ENCODE measurements around the gene WDFY2. TPM values are rescaled to one million over a fixed set of nuclear protein-coding genes. Genes with fewer than 3 reads are reported as not detected.

Gene WDFY2
- total and polyA plus RNA-seq, 2 experiments from 2014 or later, result 11.4 to 24.0 TPM

DNA sequence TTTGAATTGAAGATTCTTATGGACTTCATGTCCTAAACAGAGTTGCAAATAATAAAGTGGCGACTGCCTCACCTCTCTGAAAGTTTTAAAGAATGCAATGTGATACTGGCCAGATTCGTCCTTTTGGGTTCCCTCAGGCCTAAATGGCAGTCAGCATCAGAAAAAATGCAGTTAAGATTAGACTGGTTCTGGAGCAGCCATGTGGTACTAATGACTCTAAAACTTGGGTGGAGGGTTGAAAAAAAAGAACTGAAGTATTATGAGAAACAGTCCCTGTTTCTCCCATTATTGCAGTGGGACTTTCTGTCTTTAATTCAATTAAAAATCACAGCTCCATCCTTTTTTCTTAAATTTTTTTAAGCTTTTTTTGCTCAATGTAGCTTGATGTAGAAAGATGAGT lies 37.3 kb downstream of the WDFY2 start (continued):
- TF ChIP-seq, protein P1, sequence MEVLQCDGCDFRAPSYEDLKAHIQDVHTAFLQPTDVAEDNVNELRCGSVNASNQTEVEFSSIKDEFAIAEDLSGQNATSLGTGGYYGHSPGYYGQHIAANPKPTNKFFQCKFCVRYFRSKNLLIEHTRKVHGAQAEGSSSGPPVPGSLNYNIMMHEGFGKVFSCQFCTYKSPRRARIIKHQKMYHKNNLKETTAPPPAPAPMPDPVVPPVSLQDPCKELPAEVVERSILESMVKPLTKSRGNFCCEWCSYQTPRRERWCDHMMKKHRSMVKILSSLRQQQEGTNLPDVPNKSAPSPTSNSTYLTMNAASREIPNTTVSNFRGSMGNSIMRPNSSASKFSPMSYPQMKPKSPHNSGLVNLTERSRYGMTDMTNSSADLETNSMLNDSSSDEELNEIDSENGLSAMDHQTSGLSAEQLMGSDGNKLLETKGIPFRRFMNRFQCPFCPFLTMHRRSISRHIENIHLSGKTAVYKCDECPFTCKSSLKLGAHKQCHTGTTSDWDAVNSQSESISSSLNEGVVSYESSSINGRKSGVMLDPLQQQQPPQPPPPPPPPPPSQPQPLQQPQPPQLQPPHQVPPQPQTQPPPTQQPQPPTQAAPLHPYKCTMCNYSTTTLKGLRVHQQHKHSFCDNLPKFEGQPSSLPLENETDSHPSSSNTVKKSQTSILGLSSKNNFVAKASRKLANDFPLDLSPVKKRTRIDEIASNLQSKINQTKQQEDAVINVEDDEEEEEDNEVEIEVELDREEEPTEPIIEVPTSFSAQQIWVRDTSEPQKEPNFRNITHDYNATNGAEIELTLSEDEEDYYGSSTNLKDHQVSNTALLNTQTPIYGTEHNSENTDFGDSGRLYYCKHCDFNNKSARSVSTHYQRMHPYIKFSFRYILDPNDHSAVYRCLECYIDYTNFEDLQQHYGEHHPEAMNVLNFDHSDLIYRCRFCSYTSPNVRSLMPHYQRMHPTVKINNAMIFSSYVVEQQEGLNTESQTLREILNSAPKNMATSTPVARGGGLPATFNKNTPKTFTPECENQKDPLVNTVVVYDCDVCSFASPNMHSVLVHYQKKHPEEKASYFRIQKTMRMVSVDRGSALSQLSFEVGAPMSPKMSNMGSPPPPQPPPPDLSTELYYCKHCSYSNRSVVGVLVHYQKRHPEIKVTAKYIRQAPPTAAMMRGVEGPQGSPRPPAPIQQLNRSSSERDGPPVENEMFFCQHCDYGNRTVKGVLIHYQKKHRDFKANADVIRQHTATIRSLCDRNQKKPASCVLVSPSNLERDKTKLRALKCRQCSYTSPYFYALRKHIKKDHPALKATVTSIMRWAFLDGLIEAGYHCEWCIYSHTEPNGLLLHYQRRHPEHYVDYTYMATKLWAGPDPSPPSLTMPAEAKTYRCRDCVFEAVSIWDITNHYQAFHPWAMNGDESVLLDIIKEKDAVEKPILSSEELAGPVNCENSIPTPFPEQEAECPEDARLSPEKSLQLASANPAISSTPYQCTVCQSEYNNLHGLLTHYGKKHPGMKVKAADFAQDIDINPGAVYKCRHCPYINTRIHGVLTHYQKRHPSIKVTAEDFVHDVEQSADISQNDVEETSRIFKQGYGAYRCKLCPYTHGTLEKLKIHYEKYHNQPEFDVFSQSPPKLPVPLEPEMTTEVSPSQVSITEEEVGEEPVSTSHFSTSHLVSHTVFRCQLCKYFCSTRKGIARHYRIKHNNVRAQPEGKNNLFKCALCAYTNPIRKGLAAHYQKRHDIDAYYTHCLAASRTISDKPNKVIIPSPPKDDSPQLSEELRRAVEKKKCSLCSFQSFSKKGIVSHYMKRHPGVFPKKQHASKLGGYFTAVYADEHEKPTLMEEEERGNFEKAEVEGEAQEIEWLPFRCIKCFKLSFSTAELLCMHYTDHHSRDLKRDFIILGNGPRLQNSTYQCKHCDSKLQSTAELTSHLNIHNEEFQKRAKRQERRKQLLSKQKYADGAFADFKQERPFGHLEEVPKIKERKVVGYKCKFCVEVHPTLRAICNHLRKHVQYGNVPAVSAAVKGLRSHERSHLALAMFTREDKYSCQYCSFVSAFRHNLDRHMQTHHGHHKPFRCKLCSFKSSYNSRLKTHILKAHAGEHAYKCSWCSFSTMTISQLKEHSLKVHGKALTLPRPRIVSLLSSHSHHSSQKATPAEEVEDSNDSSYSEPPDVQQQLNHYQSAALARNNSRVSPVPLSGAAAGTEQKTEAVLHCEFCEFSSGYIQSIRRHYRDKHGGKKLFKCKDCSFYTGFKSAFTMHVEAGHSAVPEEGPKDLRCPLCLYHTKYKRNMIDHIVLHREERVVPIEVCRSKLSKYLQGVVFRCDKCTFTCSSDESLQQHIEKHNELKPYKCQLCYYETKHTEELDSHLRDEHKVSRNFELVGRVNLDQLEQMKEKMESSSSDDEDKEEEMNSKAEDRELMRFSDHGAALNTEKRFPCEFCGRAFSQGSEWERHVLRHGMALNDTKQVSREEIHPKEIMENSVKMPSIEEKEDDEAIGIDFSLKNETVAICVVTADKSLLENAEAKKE (CRISPR knock-in tag; IDR thresholded peaks at IDR 0.05), result no peak
- TF ChIP-seq CREB1 (CRISPR knock-in tag; IDR thresholded peaks at IDR 0.05; ENCODE audit: low read depth) (no peak), EZH2 (IDR thresholded peaks at IDR 0.05; ENCODE audit: low read depth, unreplicated experiment) (no peak)
- TF ChIP-seq, protein P2, sequence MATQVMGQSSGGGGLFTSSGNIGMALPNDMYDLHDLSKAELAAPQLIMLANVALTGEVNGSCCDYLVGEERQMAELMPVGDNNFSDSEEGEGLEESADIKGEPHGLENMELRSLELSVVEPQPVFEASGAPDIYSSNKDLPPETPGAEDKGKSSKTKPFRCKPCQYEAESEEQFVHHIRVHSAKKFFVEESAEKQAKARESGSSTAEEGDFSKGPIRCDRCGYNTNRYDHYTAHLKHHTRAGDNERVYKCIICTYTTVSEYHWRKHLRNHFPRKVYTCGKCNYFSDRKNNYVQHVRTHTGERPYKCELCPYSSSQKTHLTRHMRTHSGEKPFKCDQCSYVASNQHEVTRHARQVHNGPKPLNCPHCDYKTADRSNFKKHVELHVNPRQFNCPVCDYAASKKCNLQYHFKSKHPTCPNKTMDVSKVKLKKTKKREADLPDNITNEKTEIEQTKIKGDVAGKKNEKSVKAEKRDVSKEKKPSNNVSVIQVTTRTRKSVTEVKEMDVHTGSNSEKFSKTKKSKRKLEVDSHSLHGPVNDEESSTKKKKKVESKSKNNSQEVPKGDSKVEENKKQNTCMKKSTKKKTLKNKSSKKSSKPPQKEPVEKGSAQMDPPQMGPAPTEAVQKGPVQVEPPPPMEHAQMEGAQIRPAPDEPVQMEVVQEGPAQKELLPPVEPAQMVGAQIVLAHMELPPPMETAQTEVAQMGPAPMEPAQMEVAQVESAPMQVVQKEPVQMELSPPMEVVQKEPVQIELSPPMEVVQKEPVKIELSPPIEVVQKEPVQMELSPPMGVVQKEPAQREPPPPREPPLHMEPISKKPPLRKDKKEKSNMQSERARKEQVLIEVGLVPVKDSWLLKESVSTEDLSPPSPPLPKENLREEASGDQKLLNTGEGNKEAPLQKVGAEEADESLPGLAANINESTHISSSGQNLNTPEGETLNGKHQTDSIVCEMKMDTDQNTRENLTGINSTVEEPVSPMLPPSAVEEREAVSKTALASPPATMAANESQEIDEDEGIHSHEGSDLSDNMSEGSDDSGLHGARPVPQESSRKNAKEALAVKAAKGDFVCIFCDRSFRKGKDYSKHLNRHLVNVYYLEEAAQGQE (IDR thresholded peaks at IDR 0.05; ENCODE audit: unreplicated experiment), result no peak

DNA sequence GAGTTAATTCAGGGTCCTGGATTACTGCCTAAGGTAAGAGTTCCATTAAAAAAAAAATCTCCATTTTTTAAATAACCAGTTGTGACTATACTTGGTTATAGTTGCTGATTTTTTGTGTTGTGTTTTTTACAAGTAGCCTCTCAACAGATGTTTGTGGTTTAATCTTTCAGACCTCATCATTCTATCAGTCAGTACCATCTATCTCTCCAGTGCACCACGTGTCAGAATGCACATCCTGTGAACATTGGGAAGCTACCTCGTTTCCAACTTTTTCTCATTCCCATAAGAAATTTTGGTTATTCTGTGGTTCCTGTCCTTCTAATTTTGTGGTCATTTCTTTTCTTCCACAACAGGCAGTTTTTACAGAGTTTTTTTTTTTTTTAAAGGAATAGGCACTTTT lies 39.2 kb downstream of the WDFY2 start:
- Mint-ChIP-seq H3K36me3 (ENCODE audit: low read depth) (peaks cover 3% of the 10 kb centered on the region; the same call in 2 of the 3 replicates), H3K4me1 (peaks cover 49% of the 10 kb centered on the region), H3K9me3 (no peaks in the 10 kb centered on the region), H3K4me3 (no peak overlapping the region), H3K27ac (no peak overlapping the region), H3K27me3 (ENCODE audit: insufficient read depth, low read depth, poor library complexity) (peaks cover 11% of the 10 kb centered on the region)
- H3F3A ChIP-seq (replicated peaks; ENCODE audit: low read depth), result no peaks in the 10 kb centered on the region
- peaks cover 32% of the 10 kb centered on the region for H3K4me1 ChIP-seq (ENCODE audit: insufficient read depth)
- H3K79me2 ChIP-seq (replicated peaks; ENCODE audit: insufficient read depth), result peaks cover 93% of the 10 kb centered on the region
- H3K4me3 ChIP-seq, result no peak overlapping the region
- ATAC-seq, result no peak
- H3K36me3 ChIP-seq (ENCODE audit: insufficient read depth), result no peaks in the 10 kb centered on the region
- DNase-seq (ENCODE audit: low spot score), result no peak
- H3K4me2 ChIP-seq, result no peak overlapping the region
- no peaks in the 10 kb centered on the region for H3K27me3 ChIP-seq (ENCODE audit: insufficient read depth)
- no peaks in the 10 kb centered on the region for H3K9me2 ChIP-seq (ENCODE audit: insufficient read depth)
- no peak overlapping the region for H2AFZ ChIP-seq
- no peak overlapping the region for H3K27ac ChIP-seq (ENCODE audit: low read depth)
- H4K20me1 ChIP-seq (replicated peaks; ENCODE audit: insufficient read depth), result peaks cover 5% of the 10 kb centered on the region
- TF ChIP-seq JUNB (IDR thresholded peaks at IDR 0.05; ENCODE audit: unreplicated experiment) (no peak), ZNF114 (CRISPR knock-in tag; IDR thresholded peaks at IDR 0.05) (no peak), POLR2AphosphoS5 (IDR thresholded peaks at IDR 0.05; ENCODE audit: low read depth) (no peak)
